Activated naive CD8-positive, alpha-beta T cell treated with anti-CD3 and anti-CD28 coated beads, Interleukin-2, amount 10 ng/mL, durations not matched to agents 7 days and 5 days (primary cell): ENCODE results near the gene ANAPC2. TPM values are rescaled to one million over a fixed set of nuclear protein-coding genes. Genes with fewer than 3 reads are reported as not detected.
"Not testable (repeated sequence)": the region's sequence is repeated elsewhere in the genome, so short reads cannot be mapped to it uniquely, and the experiment has no call there.

ENCODE experiments used
- ATAC-seq: fragments of 150-1000 bp; cut with Tn5 transposase; one replicate; pipeline ENCODE4 v1.10.0; 2021; ENCODE audit warnings: low read depth, moderate library complexity
- POLR2A ChIA-PET: fragments of 350-600 bp; sonication (Branson Sonifier 250); formaldehyde crosslinking; loops from one replicate; lab custom pipeline; 2021; ENCODE audit warnings: antibody characterized with exemption; lab: Charles Lee
- DNase-seq: peaks from one replicate; pipeline ENCODE4 v3.0.0; 2021
- H3K27ac Mint-ChIP-seq: one replicate; pipeline ENCODE4 v1.8.0; 2022; ENCODE audit warnings: mild to moderate bottlenecking, mixed read lengths
- H3K27me3 Mint-ChIP-seq: one replicate; pipeline ENCODE4 v1.8.0; 2022; ENCODE audit warnings: mild to moderate bottlenecking, moderate library complexity, mixed read lengths
- H3K36me3 Mint-ChIP-seq: one replicate; pipeline ENCODE4 v1.8.0; 2021; ENCODE audit warnings: mild to moderate bottlenecking, mixed read lengths
- H3K4me1 Mint-ChIP-seq: one replicate; pipeline ENCODE4 v1.8.0; 2021; ENCODE audit warnings: mixed read lengths
- H3K4me3 Mint-ChIP-seq: one replicate; pipeline ENCODE4 v1.8.0; 2022; ENCODE audit warnings: mild to moderate bottlenecking, moderate library complexity, mixed read lengths
- H3K9me3 Mint-ChIP-seq: one replicate; pipeline ENCODE4 v1.8.0; 2021; ENCODE audit warnings: mixed read lengths
- total RNA-seq, 2 experiments: library from RNA; stranded (reverse); gene quantifications; one replicate each; pipeline ENCODE4 v1.2.3, GENCODE V29; 2021

ANAPC2 gene
- total RNA-seq, 2 experiments from 2014 or later: 84.2 to 87.8 TPM

GRCh38 chr9:137141976-137142936 lies 46.1 kb downstream of the ANAPC2 start:
- POLR2A ChIA-PET: interaction anchor here (0.6 kb wide), 1 partner anchor 19 kb away, joined by 3 read pairs; no protein-coding TSS in a partner anchor
- Mint-ChIP-seq H3K4me3 (no peak overlapping the region), H3K9me3 (no peaks in the 10 kb centered on the region), H3K27me3 (peaks cover 35% of the 10 kb centered on the region), H3K36me3 (no peaks in the 10 kb centered on the region), H3K4me1 (peaks cover 10% of the 10 kb centered on the region), H3K27ac (no peak overlapping the region)
- ATAC-seq (no peak), DNase-seq (no peak)

- no peak for DNase-seq
These were observed 47.1 kb downstream of the ANAPC2 start for GRCh38 chr9:137141050-137141810.

GRCh38 chr9:137140151-137141012 lies 48.0 kb downstream of the ANAPC2 start:
- POLR2A ChIA-PET: interaction anchor here (0.9 kb wide), 1 partner anchor 84 kb away, joined by 3 read pairs; no protein-coding TSS in a partner anchor
- H3K27me3 Mint-ChIP-seq: peaks cover 49% of the 10 kb centered on the region
- ATAC-seq (no peak), DNase-seq (no peak)
- H3K9me3 Mint-ChIP-seq: no peaks in the 10 kb centered on the region
- no peak overlapping the region for H3K27ac Mint-ChIP-seq
- H3K4me3 Mint-ChIP-seq: no peak overlapping the region
- no peaks in the 10 kb centered on the region for H3K36me3 Mint-ChIP-seq
- H3K4me1 Mint-ChIP-seq: peaks cover 8% of the 10 kb centered on the region

More at GRCh38 chr9:137141050-137141810, 47.1 kb downstream of the ANAPC2 start:
- Mint-ChIP-seq H3K4me3 (no peak overlapping the region), H3K9me3 (no peaks in the 10 kb centered on the region), H3K27ac (no peak overlapping the region), H3K4me1 (peaks cover 8% of the 10 kb centered on the region), H3K36me3 (no peaks in the 10 kb centered on the region), H3K27me3 (peaks cover 44% of the 10 kb centered on the region)
- no peak for ATAC-seq
- POLR2A ChIA-PET: interaction anchor here (0.9 kb wide), 1 partner anchor 83 kb away, joined by 3 read pairs; no protein-coding TSS in a partner anchor

- H3K4me3 Mint-ChIP-seq: no peak overlapping the region
- peaks cover 8% of the 10 kb centered on the region for H3K4me1 Mint-ChIP-seq
- H3K27ac Mint-ChIP-seq: no peak overlapping the region
- no peaks in the 10 kb centered on the region for H3K9me3 Mint-ChIP-seq
- no peak for DNase-seq
- no peak for ATAC-seq
- POLR2A ChIA-PET: no interaction called here
- H3K36me3 Mint-ChIP-seq: no peaks in the 10 kb centered on the region
- peaks cover 51% of the 10 kb centered on the region for H3K27me3 Mint-ChIP-seq
These were observed 48.8 kb downstream of the ANAPC2 start for GRCh38 chr9:137139468-137140150.

- Mint-ChIP-seq H3K36me3 (no peaks in the 10 kb centered on the region), H3K4me1 (peaks cover 8% of the 10 kb centered on the region), H3K9me3 (no peaks in the 10 kb centered on the region), H3K27ac (no peak within 1 kb of the TSS), H3K4me3 (no peak within 1 kb of the TSS), H3K27me3 (peaks cover 58% of the 10 kb centered on the region)
- ATAC-seq (peak; percentile 80), DNase-seq (peak; percentile 83)
- POLR2A ChIA-PET: no interaction called here
These were observed 49.5 kb downstream of the ANAPC2 start, which contains the start of gene GRIN1 for GRCh38 chr9:137138722-137139467. TSS of gene GRIN1 (plus strand) at chr9:137139154. CDS start at chr9:137139487, 333 bp downstream.

GRCh38 chr9:137138058-137138721 lies 50.2 kb downstream of the ANAPC2 start:
- Mint-ChIP-seq H3K4me1 (peaks cover 8% of the 10 kb centered on the region), H3K4me3 (no peak overlapping the region), H3K27me3 (peaks cover 60% of the 10 kb centered on the region), H3K9me3 (no peaks in the 10 kb centered on the region), H3K27ac (no peak overlapping the region), H3K36me3 (no peaks in the 10 kb centered on the region)
- DNase-seq (no peak), ATAC-seq (no peak)
- POLR2A ChIA-PET: interaction anchor here (0.7 to 1.1 kb wide), 2 partner anchors 13 to 60 kb away, joined by 3 to 4 read pairs; no protein-coding TSS in a partner anchor

- Mint-ChIP-seq H3K9me3 (no peaks in the 10 kb centered on the region), H3K36me3 (no peaks in the 10 kb centered on the region), H3K4me3 (no peak overlapping the region), H3K4me1 (peaks cover 8% of the 10 kb centered on the region), H3K27ac (no peak overlapping the region), H3K27me3 (peaks cover 66% of the 10 kb centered on the region)
- DNase-seq (no peak), ATAC-seq (no peak)
- POLR2A ChIA-PET: interaction anchor here (0.7 to 1.1 kb wide), 2 partner anchors 14 to 61 kb away, joined by 3 to 4 read pairs; no protein-coding TSS in a partner anchor
These were observed 51.3 kb downstream of the ANAPC2 start for GRCh38 chr9:137136881-137137607.

- H3K27me3 Mint-ChIP-seq: peaks cover 66% of the 10 kb centered on the region
- no peak overlapping the region for H3K4me3 Mint-ChIP-seq
- ATAC-seq (no peak), DNase-seq (no peak)
- no peaks in the 10 kb centered on the region for H3K9me3 Mint-ChIP-seq
- no peak overlapping the region for H3K27ac Mint-ChIP-seq
- POLR2A ChIA-PET: no interaction called here
- no peaks in the 10 kb centered on the region for H3K36me3 Mint-ChIP-seq
- peaks cover 8% of the 10 kb centered on the region for H3K4me1 Mint-ChIP-seq
These were observed 52.0 kb downstream of the ANAPC2 start for GRCh38 chr9:137136261-137136880.

- ATAC-seq, H3K4me3 Mint-ChIP-seq, POLR2A ChIA-PET, H3K36me3 Mint-ChIP-seq, H3K4me1 Mint-ChIP-seq, H3K9me3 Mint-ChIP-seq, DNase-seq, H3K27ac Mint-ChIP-seq: not testable (repeated sequence)
- peaks cover 54% of the 10 kb centered on the region for H3K27me3 Mint-ChIP-seq
These were observed 53.2 kb downstream of the ANAPC2 start for GRCh38 chr9:137135154-137135553.

GRCh38 chr9:137134191-137134590 lies 54.2 kb downstream of the ANAPC2 start:
- Mint-ChIP-seq H3K4me3 (no peak overlapping the region), H3K9me3 (no peaks in the 10 kb centered on the region), H3K27ac (no peak overlapping the region), H3K36me3 (no peaks in the 10 kb centered on the region), H3K27me3 (peaks cover 47% of the 10 kb centered on the region), H3K4me1 (peaks cover 3% of the 10 kb centered on the region)
- DNase-seq (no peak), ATAC-seq (no peak)
- POLR2A ChIA-PET: no interaction called here
